Thyroid gland (tissue), 4 donors: ENCODE results near the gene UBAC1. TPM values are rescaled to one million over a fixed set of nuclear protein-coding genes. Genes with fewer than 3 reads are reported as not detected.

ENCODE experiments used
- DNase-seq, 2 donors: peaks; one replicate each; pipeline ENCODE4 v3.0.0-alpha.2; 2019
- H3K27ac ChIP-seq, 3 donors: fragments of 200-600 bp; sonication (generic); 1 replicate in 2 of 3; 2 replicates in 1 of 3; pipeline ENCODE4 v1.5.1; 2016 to 2019; ENCODE audit warnings: mild to moderate bottlenecking in 1 of 3, moderate library complexity in 1 of 3
- H3K27me3 ChIP-seq: fragments of 200-600 bp; sonication (generic); one replicate; pipeline ENCODE4 v1.5.1; 2019
- H3K36me3 ChIP-seq, 2 donors: fragments of 200-600 bp; sonication (generic); one replicate each; pipeline ENCODE4 v1.5.1; 2016 to 2019
- H3K4me1 ChIP-seq, 2 donors: fragments of 200-600 bp; sonication (generic); one replicate each; pipeline ENCODE4 v1.5.1; 2017 to 2019
- H3K4me3 ChIP-seq, 3 donors: fragments of 200-600 bp; sonication (generic); replicated peaks in 1 of 3; 1 replicate in 2 of 3; 2 replicates in 1 of 3; pipeline ENCODE4 v1.5.1; 2016; ENCODE audit warnings: mild to moderate bottlenecking in 1 of 3
- H3K9me3 ChIP-seq: fragments of 200-600 bp; sonication (generic); one replicate; pipeline ENCODE4 v1.5.1; 2017
- CTCF ChIP-seq, 6 experiments: fragments of 200-600 bp in 3 of 6; fragments of 450-650 bp in 3 of 6; sonication (generic) in 3 of 6; IDR thresholded peaks; one replicate each; pipeline ENCODE4 v1.5.1; 2016 to 2019; ENCODE audit warnings: antibody characterized with exemption in 6 of 6, mild to moderate bottlenecking in 2 of 6, inconsistent platforms in 1 of 6, moderate library complexity in 1 of 6
- POLR2A ChIP-seq, 2 donors: fragments of 450-650 bp; IDR thresholded peaks; one replicate each; pipeline ENCODE4 v1.6.1; 2017; ENCODE audit warnings: antibody characterized with exemption in 2 of 2, mild to moderate bottlenecking in 2 of 2, moderate library complexity in 1 of 2
- WGBS, 2 donors: methylation state at CpG; one replicate each; pipeline ENCODE4 v1.1.5; 2017; 5-methylcytosine and 5-hydroxymethylcytosine counted together
- intact Hi-C: fragments of 100-400 bp; cut with DNase I; formaldehyde crosslinking; loops from one replicate; pipeline ENCODE4 v1.15.1; 2023
- total RNA-seq, 4 donors: library from RNA; depleted of rRNA; stranded (reverse); fragments of >200 nt; gene quantifications; one replicate each; pipeline ENCODE4 v1.2.3, GENCODE V29; 2016

The UBAC1 gene
- total RNA-seq, 4 donors from 2014 or later: 37.9 to 56.2 (median 44.2) TPM

GRCh38 chr9:135991771-135992170 lies 30.6 kb upstream of the UBAC1 start:
- H3K9me3 ChIP-seq: no peaks in the 10 kb centered on the region
- no peaks in the 10 kb centered on the region for H3K27me3 ChIP-seq
- H3K4me1 ChIP-seq: peaks cover 10 to 35% of the 10 kb centered on the region in 2 donors
- no peaks in the 10 kb centered on the region for H3K36me3 ChIP-seq
- peak overlapping the region in 2 of 3 donors; percentile 70 to 84 for H3K27ac ChIP-seq
- DNase-seq: no peak
- TF ChIP-seq CTCF (IDR thresholded peaks at IDR 0.05): no peak
- TF ChIP-seq POLR2A (IDR thresholded peaks at IDR 0.05): no peak
- intact Hi-C loops: no loop called here
- WGBS, 2 donors: 64 to 65% methylated on average over 18 of the region's 18 CpGs
- no peak overlapping the region for H3K4me3 ChIP-seq

- 20 to 27% methylated on average over 16 to 20 of the region's 21 CpGs for WGBS, 2 donors
- Histone ChIP-seq H3K27ac (no peak overlapping the region), H3K4me1 (peaks cover 10 to 35% of the 10 kb centered on the region in 2 donors), H3K27me3 (no peaks in the 10 kb centered on the region), H3K9me3 (no peaks in the 10 kb centered on the region), H3K36me3 (no peaks in the 10 kb centered on the region), H3K4me3 (no peak overlapping the region)
- DNase-seq: no peak
- no peak for TF ChIP-seq POLR2A (IDR thresholded peaks at IDR 0.05)
- TF ChIP-seq CTCF (IDR thresholded peaks at IDR 0.05): no peak
- intact Hi-C loops: no loop called here
Observed at GRCh38 chr9:135990468-135991429, 29.6 kb upstream of the UBAC1 start.

GRCh38 chr9:135989722-135990467 lies 28.7 kb upstream of the UBAC1 start:
- TF ChIP-seq CTCF (IDR thresholded peaks at IDR 0.05): no peak
- TF ChIP-seq POLR2A (IDR thresholded peaks at IDR 0.05): no peak
- Histone ChIP-seq H3K4me1 (peaks cover 10 to 35% of the 10 kb centered on the region in 2 donors), H3K36me3 (no peaks in the 10 kb centered on the region), H3K27me3 (no peaks in the 10 kb centered on the region), H3K9me3 (no peaks in the 10 kb centered on the region), H3K27ac (no peak overlapping the region), H3K4me3 (no peak overlapping the region)
- no peak for DNase-seq
- intact Hi-C loops: no loop called here
- WGBS, 2 donors: 35 to 51% methylated on average over 16 to 21 of the region's 36 CpGs

- Histone ChIP-seq H3K9me3 (no peaks in the 10 kb centered on the region), H3K4me1 (peaks cover 10 to 30% of the 10 kb centered on the region in 2 donors), H3K27me3 (no peaks in the 10 kb centered on the region), H3K4me3 (no peak overlapping the region), H3K27ac (no peak overlapping the region), H3K36me3 (no peaks in the 10 kb centered on the region)
- intact Hi-C loops: no loop called here
- WGBS, 2 donors: 100% methylated on average over 1 of the region's 8 CpGs
- DNase-seq: no peak
- no peak for TF ChIP-seq CTCF (IDR thresholded peaks at IDR 0.05)
- TF ChIP-seq POLR2A (IDR thresholded peaks at IDR 0.05): no peak
Observed at GRCh38 chr9:135989157-135989556, 28.0 kb upstream of the UBAC1 start.
